Measurements from ENCODE around the gene FDXR.

FDXR gene

GRCh38 chr17:74858672-74859458 lies 13.9 kb downstream of the FDXR start:
- ChIA-PET CTCF (interaction anchor here (1.1 to 5.7 kb wide), 9 partner anchors 12 to 114 kb away, joined by 3 to 44 read pairs (median 5); no protein-coding TSS in a partner anchor), POLR2A (no interaction called here)
- WGBS (ENCODE audit: insufficient coverage), result 61% methylated on average over 12 of the region's 12 CpGs
- Histone ChIP-seq H3K27me3 (replicated peaks in 2 of 5; ENCODE audit: control insufficient read depth in 4 of 5, insufficient read depth in 5 of 5, low read length in 4 of 5) (peaks cover 0 to 80% (median 28%) of the 10 kb centered on the region in 5 experiments), H3K27ac (ENCODE audit: insufficient read depth in 1 of 2, low read depth in 1 of 2, low read length in 2 of 2, poor library complexity in 1 of 2, severe bottlenecking in 2 of 2) (no peak overlapping the region), H3K36me3 (ENCODE audit: control insufficient read depth in 4 of 4, insufficient read depth in 4 of 4, low read length in 3 of 4) (peaks cover 0 to under 1% (median 0%) of the 10 kb centered on the region in 4 experiments), H3K4me1 (ENCODE audit: control extremely low read depth in 1 of 4, control insufficient read depth in 4 of 4, insufficient read depth in 4 of 4, low read length in 3 of 4) (peaks cover 0 to 28% (median 20%) of the 10 kb centered on the region in 4 experiments), H3K9me3 (ENCODE audit: control extremely low read depth in 1 of 5, control insufficient read depth in 4 of 5, insufficient read depth in 2 of 5, low read depth in 1 of 5, low read length in 4 of 5) (no peaks in the 10 kb centered on the region), H3K4me3 (ENCODE audit: control insufficient read depth in 1 of 7, extremely low read depth in 1 of 7, insufficient read depth in 4 of 7, low read depth in 2 of 7, low read length in 6 of 7) (no peak overlapping the region)
- no peak for DNase-seq

- DNase-seq, result no peak
- H3K27me3 ChIP-seq (replicated peaks in 2 of 5; ENCODE audit: control insufficient read depth in 4 of 5, insufficient read depth in 5 of 5, low read length in 4 of 5), result peaks cover 0 to 93% (median 36%) of the 10 kb centered on the region in 5 experiments
- CTCF ChIA-PET, result interaction anchor here (1.3 to 5.7 kb wide), 5 partner anchors 12 to 65 kb away, joined by 3 to 44 read pairs (median 8); no protein-coding TSS in a partner anchor
- H3K36me3 ChIP-seq (ENCODE audit: control insufficient read depth in 4 of 4, insufficient read depth in 4 of 4, low read length in 3 of 4), result no peaks in the 10 kb centered on the region
- 93% methylated on average over 3 of the region's 4 CpGs for WGBS (ENCODE audit: insufficient coverage)
- no peak overlapping the region for H3K4me3 ChIP-seq (ENCODE audit: control insufficient read depth in 1 of 7, extremely low read depth in 1 of 7, insufficient read depth in 4 of 7, low read depth in 2 of 7, low read length in 6 of 7)
- H3K4me1 ChIP-seq (ENCODE audit: control extremely low read depth in 1 of 4, control insufficient read depth in 4 of 4, insufficient read depth in 4 of 4, low read length in 3 of 4), result peaks cover 0 to 33% (median 27%) of the 10 kb centered on the region in 4 experiments
- no peaks in the 10 kb centered on the region for H3K9me3 ChIP-seq (ENCODE audit: control extremely low read depth in 1 of 5, control insufficient read depth in 4 of 5, insufficient read depth in 2 of 5, low read depth in 1 of 5, low read length in 4 of 5)
- POLR2A ChIA-PET, result no interaction called here
- H3K27ac ChIP-seq (ENCODE audit: insufficient read depth in 1 of 2, low read depth in 1 of 2, low read length in 2 of 2, poor library complexity in 1 of 2, severe bottlenecking in 2 of 2), result no peak overlapping the region
These were observed 15.6 kb downstream of the FDXR start for GRCh38 chr17:74857191-74857590.

DNA sequence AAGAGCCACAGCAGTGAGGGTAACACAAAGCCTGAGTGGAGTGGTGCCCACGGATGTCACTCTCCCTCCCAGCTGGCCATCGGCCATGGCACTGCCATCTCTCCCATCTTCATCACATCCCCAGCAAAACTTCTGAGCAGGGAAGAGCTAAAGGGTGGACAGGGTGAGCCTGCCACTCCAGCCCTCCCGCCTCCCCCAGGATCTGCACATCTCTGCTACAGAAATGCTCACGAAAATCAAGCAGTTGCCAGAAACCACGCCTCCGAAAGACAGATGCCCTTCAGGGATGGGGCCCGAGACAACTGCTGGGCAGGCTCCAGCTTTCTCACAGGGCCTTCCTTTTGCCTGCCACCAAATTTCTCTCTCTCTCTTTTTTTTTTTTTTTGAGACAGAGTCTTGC lies 16.7 kb downstream of the FDXR start:
- Histone ChIP-seq H3K27me3 (replicated peaks in 2 of 5; ENCODE audit: control insufficient read depth in 4 of 5, insufficient read depth in 5 of 5, low read length in 4 of 5) (peaks cover 0 to 95% (median 37%) of the 10 kb centered on the region in 5 experiments), H3K4me3 (ENCODE audit: control insufficient read depth in 1 of 7, extremely low read depth in 1 of 7, insufficient read depth in 4 of 7, low read depth in 2 of 7, low read length in 6 of 7) (no peak overlapping the region), H3K9me3 (ENCODE audit: control extremely low read depth in 1 of 5, control insufficient read depth in 4 of 5, insufficient read depth in 2 of 5, low read depth in 1 of 5, low read length in 4 of 5) (no peaks in the 10 kb centered on the region), H3K4me1 (ENCODE audit: control extremely low read depth in 1 of 4, control insufficient read depth in 4 of 4, insufficient read depth in 4 of 4, low read length in 3 of 4) (peaks cover 0 to 23% (median 18%) of the 10 kb centered on the region in 4 experiments), H3K36me3 (ENCODE audit: control insufficient read depth in 4 of 4, insufficient read depth in 4 of 4, low read length in 3 of 4) (no peaks in the 10 kb centered on the region), H3K27ac (ENCODE audit: insufficient read depth in 1 of 2, low read depth in 1 of 2, low read length in 2 of 2, poor library complexity in 1 of 2, severe bottlenecking in 2 of 2) (no peak overlapping the region)
- CTCF ChIA-PET, result interaction anchor here (1.2 to 5.7 kb wide), 6 partner anchors 8 to 64 kb away, joined by 4 to 44 read pairs (median 17); no protein-coding TSS in a partner anchor
- WGBS (ENCODE audit: insufficient coverage), result 89% methylated on average over 4 of the region's 7 CpGs
- no peak for DNase-seq
- POLR2A ChIA-PET, result no interaction called here

DNA sequence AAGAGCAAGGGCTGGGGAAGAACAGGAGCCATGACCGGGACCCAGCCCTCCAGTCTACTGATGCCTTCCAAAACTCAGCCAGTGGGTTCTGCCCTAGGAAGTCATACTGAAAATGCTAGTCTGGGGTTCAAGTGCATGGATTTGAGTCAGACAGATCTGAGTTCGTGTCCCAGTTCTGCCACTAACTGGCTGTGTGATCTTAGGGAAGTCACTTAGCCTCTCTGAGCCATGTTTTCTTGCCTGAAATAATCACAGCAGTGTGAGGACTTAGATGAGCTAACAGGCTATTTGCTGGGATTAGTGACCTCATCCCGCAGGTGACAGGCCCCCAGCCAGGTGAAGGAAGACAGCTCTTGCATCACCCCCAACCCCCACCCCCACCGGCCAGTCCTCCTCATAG lies 17.5 kb downstream of the FDXR start:
- Histone ChIP-seq H3K27ac (ENCODE audit: insufficient read depth in 1 of 2, low read depth in 1 of 2, low read length in 2 of 2, poor library complexity in 1 of 2, severe bottlenecking in 2 of 2) (no peak overlapping the region), H3K9me3 (ENCODE audit: control extremely low read depth in 1 of 5, control insufficient read depth in 4 of 5, insufficient read depth in 2 of 5, low read depth in 1 of 5, low read length in 4 of 5) (no peaks in the 10 kb centered on the region), H3K4me1 (ENCODE audit: control extremely low read depth in 1 of 4, control insufficient read depth in 4 of 4, insufficient read depth in 4 of 4, low read length in 3 of 4) (peaks cover 0 to 15% (median 12%) of the 10 kb centered on the region in 4 experiments), H3K36me3 (ENCODE audit: control insufficient read depth in 4 of 4, insufficient read depth in 4 of 4, low read length in 3 of 4) (no peaks in the 10 kb centered on the region), H3K4me3 (ENCODE audit: control insufficient read depth in 1 of 7, extremely low read depth in 1 of 7, insufficient read depth in 4 of 7, low read depth in 2 of 7, low read length in 6 of 7) (no peak overlapping the region), H3K27me3 (replicated peaks in 2 of 5; ENCODE audit: control insufficient read depth in 4 of 5, insufficient read depth in 5 of 5, low read length in 4 of 5) (peaks cover 0 to 95% (median 34%) of the 10 kb centered on the region in 5 experiments)
- WGBS (ENCODE audit: insufficient coverage), result 100% methylated on average over 4 of the region's 4 CpGs
- no peak for DNase-seq
- ChIA-PET POLR2A (no interaction called here), CTCF (interaction anchor here (1.2 to 5.7 kb wide), 5 partner anchors 8 to 63 kb away, joined by 4 to 44 read pairs (median 26); no protein-coding TSS in a partner anchor)

DNA sequence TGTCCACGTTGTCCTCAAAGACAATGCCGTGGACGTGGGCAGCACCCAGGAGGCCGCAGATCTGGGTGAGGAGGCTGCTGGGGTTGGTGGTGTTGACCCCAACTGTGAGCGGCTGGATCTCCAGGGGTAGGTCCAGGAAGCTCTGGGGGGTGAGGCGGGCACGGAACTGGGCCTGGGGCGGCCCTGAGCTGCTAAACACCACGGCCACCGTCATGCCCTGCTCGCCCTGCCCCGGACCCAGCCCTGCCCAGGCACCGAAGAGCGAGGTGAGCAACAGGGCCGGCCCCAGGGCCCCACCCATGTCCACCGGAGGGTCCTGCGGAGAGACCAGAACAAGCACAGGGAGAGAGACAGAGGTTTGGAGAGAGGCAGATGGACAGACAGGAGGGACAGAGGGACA lies 18.0 kb downstream of the FDXR start:
- H3K4me3 ChIP-seq (ENCODE audit: control insufficient read depth in 1 of 7, extremely low read depth in 1 of 7, insufficient read depth in 4 of 7, low read depth in 2 of 7, low read length in 6 of 7), result no peak overlapping the region
- no peak for DNase-seq
- H3K27ac ChIP-seq (ENCODE audit: insufficient read depth in 1 of 2, low read depth in 1 of 2, low read length in 2 of 2, poor library complexity in 1 of 2, severe bottlenecking in 2 of 2), result no peak overlapping the region
- no peaks in the 10 kb centered on the region for H3K9me3 ChIP-seq (ENCODE audit: control extremely low read depth in 1 of 5, control insufficient read depth in 4 of 5, insufficient read depth in 2 of 5, low read depth in 1 of 5, low read length in 4 of 5)
- WGBS (ENCODE audit: insufficient coverage), result 92% methylated on average over 17 of the region's 17 CpGs
- H3K36me3 ChIP-seq (ENCODE audit: control insufficient read depth in 4 of 4, insufficient read depth in 4 of 4, low read length in 3 of 4), result no peaks in the 10 kb centered on the region
- CTCF ChIA-PET, result interaction anchor here (1.4 to 5.7 kb wide), 5 partner anchors 8 to 63 kb away, joined by 4 to 44 read pairs (median 26); no protein-coding TSS in a partner anchor
- H3K4me1 ChIP-seq (ENCODE audit: control extremely low read depth in 1 of 4, control insufficient read depth in 4 of 4, insufficient read depth in 4 of 4, low read length in 3 of 4), result peaks cover 0 to 10% (median 9%) of the 10 kb centered on the region in 4 experiments
- POLR2A ChIA-PET, result no interaction called here
- H3K27me3 ChIP-seq (replicated peaks in 2 of 5; ENCODE audit: control insufficient read depth in 4 of 5, insufficient read depth in 5 of 5, low read length in 4 of 5), result peaks cover 0 to 95% (median 32%) of the 10 kb centered on the region in 5 experiments

DNA sequence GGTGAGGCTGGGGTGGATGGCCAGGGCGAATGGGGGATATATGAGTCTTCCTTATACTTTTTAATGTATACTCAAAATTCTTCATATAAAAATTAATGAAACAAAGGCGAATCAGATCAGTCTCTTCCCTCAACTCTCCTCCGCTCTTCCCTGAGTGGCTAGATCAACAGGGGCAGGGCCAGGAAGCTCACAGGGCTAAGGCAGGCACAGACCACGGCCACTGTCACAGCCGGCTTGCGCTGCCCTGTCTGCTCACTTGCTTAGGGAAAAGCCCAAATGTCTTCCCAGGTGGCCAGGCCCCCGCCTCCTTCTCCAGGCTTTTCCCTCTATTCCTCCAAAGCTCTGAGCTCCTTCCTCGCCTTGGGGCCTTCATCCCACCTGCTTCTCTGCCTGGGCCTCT lies 19.1 kb downstream of the FDXR start:
- 84% methylated on average over 6 of the region's 8 CpGs for WGBS (ENCODE audit: insufficient coverage)
- Histone ChIP-seq H3K27me3 (replicated peaks in 2 of 5; ENCODE audit: control insufficient read depth in 4 of 5, insufficient read depth in 5 of 5, low read length in 4 of 5) (peaks cover 0 to 92% (median 27%) of the 10 kb centered on the region in 5 experiments), H3K36me3 (ENCODE audit: control insufficient read depth in 4 of 4, insufficient read depth in 4 of 4, low read length in 3 of 4) (no peaks in the 10 kb centered on the region), H3K4me1 (ENCODE audit: control extremely low read depth in 1 of 4, control insufficient read depth in 4 of 4, insufficient read depth in 4 of 4, low read length in 3 of 4) (peaks cover 0 to 9% (median 7%) of the 10 kb centered on the region in 4 experiments), H3K4me3 (ENCODE audit: control insufficient read depth in 1 of 7, extremely low read depth in 1 of 7, insufficient read depth in 4 of 7, low read depth in 2 of 7, low read length in 6 of 7) (no peak overlapping the region), H3K27ac (ENCODE audit: insufficient read depth in 1 of 2, low read depth in 1 of 2, low read length in 2 of 2, poor library complexity in 1 of 2, severe bottlenecking in 2 of 2) (no peak overlapping the region), H3K9me3 (ENCODE audit: control extremely low read depth in 1 of 5, control insufficient read depth in 4 of 5, insufficient read depth in 2 of 5, low read depth in 1 of 5, low read length in 4 of 5) (no peaks in the 10 kb centered on the region)
- no peak for DNase-seq
- ChIA-PET CTCF (interaction anchor here (1.4 to 5.0 kb wide), 2 partner anchors 11 to 13 kb away, joined by 5 to 34 read pairs; no protein-coding TSS in a partner anchor), POLR2A (no interaction called here)

GRCh38 chr17:74853048-74853397 lies 19.8 kb downstream of the FDXR start:
- POLR2A ChIA-PET, result interaction anchor here (0.7 kb wide), 1 partner anchor 610 kb away, joined by 3 read pairs; no protein-coding TSS in a partner anchor
- peaks cover 0 to 9% (median 7%) of the 10 kb centered on the region in 4 experiments for H3K4me1 ChIP-seq (ENCODE audit: control extremely low read depth in 1 of 4, control insufficient read depth in 4 of 4, insufficient read depth in 4 of 4, low read length in 3 of 4)
- H3K36me3 ChIP-seq (ENCODE audit: control insufficient read depth in 4 of 4, insufficient read depth in 4 of 4, low read length in 3 of 4), result no peaks in the 10 kb centered on the region
- H3K27ac ChIP-seq (ENCODE audit: insufficient read depth in 1 of 2, low read depth in 1 of 2, low read length in 2 of 2, poor library complexity in 1 of 2, severe bottlenecking in 2 of 2), result no peak overlapping the region
- H3K27me3 ChIP-seq (replicated peaks in 2 of 5; ENCODE audit: control insufficient read depth in 4 of 5, insufficient read depth in 5 of 5, low read length in 4 of 5), result peaks cover 0 to 86% (median 25%) of the 10 kb centered on the region in 5 experiments
- no peaks in the 10 kb centered on the region for H3K9me3 ChIP-seq (ENCODE audit: control extremely low read depth in 1 of 5, control insufficient read depth in 4 of 5, insufficient read depth in 2 of 5, low read depth in 1 of 5, low read length in 4 of 5)
- CTCF ChIA-PET, result interaction anchor here (5.0 kb wide), 1 partner anchor 11 kb away, joined by 34 read pairs; no protein-coding TSS in a partner anchor
- H3K4me3 ChIP-seq (ENCODE audit: control insufficient read depth in 1 of 7, extremely low read depth in 1 of 7, insufficient read depth in 4 of 7, low read depth in 2 of 7, low read length in 6 of 7), result peak overlapping the region in 3 of 7 experiments; percentile 1 to 38 (median 4)
- DNase-seq, result no peak
- WGBS (ENCODE audit: insufficient coverage), result 4% methylated on average over 4 of the region's 9 CpGs

All from common myeloid progenitor, CD34-positive (primary cell).